Smooth muscle cell of the brain vasculature (primary cell): ENCODE data around the gene OLIG1.

Source experiments
- DNase-seq: peaks from one replicate; pipeline ENCODE4 v3.0.0-alpha.2; 2012; ENCODE audit warnings: low read depth, low spot score

Gene OLIG1

DNA sequence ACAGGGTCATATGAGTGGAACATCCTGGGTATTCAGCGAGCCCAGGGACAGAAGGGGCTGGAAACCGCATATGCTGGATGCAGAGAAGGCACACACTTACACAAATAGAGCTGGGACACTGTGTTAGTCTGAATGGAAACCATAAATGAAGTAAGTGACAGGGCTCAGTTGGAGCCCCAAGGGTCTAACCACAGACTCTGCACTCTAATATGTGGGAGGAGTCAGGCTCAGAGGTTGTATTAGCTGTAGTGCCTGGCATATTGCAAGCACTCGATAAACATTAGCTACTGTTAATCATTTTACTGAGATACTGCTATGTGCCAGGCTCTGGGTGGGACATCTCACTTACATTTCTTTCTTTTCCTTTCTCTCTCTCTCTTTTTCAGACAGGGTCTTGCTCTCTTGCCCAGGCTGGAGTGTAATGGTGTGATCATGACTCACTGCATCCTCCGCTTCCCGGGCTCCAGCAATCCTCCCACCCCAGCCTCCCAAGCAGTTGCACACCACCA lies 6.5 kb upstream of the OLIG1 start:
- DNase-seq: no peak

DNA sequence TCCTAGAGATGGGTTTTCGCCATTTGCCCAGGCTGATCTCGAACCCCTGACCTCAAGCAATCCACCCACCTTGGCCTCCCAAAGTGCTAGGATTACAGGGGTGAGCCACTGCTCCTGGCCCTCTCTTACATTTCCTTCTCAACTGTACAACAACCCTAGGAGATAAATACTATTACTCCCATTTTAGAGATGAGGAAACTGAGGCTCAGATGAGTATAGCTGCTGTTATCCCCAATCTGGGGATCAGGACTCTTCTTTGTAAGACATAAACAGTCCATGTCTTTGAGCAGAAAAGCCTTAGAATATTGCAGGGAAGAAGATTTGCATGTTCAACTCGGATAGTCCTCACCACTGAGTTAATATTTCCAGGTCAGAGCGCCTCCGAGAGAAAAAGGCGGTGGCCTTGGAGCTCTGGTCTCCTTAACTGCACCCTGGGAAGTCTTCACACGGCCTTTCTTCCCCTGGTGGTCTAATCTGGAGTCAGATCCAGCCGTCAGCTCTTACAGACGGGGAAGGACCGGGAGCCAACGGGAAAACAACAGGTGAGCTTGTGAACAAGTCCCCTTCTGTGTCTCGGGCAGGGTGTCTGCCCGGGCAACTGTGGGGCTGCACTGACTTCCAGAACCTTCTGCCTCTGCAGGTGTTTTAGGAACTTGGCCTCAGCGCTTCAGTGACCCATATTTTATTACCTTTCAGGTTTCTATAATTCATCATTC lies 5.9 kb upstream of the OLIG1 start:
- no peak for DNase-seq

DNA sequence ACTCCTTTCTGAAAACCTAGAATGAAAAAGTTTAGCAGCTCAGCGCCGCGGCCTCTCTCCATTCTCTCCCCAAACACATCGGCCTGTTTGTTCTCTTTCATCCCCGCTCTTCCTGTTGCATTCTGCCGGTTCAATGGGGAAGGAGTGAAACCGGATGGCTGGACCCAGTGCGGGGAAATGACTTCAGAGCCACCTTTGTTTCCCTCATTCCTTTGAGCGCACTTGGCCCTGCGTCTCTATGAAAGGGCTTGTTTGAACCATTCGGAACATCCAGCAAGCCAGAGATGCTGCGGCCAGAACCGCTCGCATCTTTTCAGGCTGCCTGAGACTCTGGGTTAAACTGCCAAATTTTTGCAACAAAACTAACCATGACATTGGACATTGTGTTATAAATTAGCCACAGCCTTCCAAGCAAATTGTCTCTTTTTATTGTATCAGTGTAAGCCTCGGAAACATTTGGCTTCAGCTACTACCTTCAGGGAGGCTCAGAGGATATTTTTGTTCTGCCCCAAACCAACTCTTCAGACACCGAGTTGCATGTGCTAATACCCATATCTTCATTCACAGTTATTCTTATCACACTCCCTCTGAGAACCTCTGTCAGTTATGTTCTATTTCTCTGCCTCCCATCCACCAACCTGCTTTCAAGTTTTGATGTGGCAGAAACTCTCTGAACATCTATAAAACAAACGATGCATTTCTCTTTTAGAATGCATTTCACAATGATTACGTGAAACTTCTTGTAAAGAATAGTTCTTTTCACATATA lies 5.1 kb upstream of the OLIG1 start:
- no peak for DNase-seq

DNA sequence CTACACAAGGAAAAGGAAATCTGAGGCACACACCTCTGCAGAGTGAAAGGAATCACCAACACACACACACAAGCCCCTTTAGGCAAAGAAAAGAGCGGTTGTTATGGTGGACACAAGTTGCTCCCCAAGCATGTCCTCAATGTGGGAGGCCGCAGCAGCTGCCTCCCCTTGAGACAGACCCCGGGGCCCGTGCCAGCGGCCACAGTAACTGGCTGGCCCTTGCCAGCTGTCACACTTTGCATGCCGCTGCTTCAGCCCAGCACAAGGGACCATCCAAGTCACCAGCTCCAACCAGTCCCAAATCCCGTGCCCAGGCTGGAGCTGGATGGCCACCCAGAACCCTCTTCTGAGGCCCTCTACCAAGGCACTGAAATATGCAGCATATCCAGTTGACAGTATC lies 2.9 kb upstream of the OLIG1 start:
- no peak for DNase-seq

DNA sequence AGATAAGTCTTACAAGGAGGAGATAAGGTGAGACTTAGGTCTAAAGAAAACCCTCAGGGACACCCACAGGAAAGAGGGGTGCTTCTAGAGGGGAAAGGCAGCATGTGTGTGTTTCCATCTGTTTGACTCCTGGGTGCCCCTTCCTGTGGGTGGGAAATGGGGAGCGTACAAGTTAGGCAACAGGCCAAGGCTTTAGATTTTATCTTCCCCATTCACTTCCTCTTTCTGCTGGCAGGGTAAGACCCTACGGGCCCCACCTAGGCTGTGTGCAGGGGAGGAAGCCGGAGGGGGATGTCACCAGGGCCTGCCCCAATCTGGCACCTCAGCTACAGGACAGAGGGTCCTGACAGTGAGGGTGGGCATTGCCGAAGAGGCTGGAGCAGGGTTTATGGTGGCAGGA lies 2.5 kb upstream of the OLIG1 start:
- DNase-seq: no peak

DNA sequence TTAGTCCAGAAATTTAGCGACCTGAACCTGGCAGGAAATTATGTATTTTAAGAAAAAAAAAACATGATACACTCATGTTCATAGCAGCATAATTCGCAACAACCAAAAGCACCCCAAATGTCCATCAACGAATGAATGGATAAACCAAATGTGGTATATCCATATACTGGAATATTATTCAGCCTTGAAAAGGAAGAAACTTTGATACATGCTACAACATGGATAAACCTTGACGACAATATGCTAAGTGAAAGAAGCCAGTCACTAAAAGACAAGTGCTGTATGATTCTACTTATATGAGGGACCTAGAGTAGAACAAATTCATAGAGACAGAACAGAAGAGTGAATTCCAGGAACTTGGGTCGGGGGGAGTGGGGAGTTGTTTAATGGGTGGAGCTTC lies 698 bp upstream of the OLIG1 start:
- no peak for DNase-seq

DNA sequence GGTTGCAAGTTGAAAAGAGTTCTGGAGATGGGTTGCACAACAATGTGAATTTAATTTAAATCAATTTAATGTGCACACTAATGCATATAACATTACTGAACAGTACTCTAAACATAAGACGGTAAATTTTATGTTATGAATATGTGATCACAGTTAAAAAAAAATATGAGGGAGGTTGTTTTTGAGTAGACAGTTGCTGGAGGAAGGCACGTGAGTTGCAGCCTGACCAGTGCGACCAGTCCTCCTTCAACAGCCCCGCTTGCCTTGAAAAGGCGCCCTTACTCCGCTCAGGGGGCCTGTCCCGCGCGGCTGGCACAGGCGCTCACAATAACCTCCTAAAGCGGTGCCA lies 322 bp upstream of the OLIG1 start:
- DNase-seq: no peak

DNA sequence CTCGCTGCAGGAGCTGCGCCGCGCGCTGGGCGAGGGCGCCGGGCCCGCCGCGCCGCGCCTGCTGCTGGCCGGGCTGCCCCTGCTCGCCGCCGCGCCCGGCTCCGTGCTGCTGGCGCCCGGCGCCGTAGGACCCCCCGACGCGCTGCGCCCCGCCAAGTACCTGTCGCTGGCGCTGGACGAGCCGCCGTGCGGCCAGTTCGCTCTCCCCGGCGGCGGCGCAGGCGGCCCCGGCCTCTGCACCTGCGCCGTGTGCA lies 730 bp downstream of the OLIG1 start:
- DNase-seq: no peak

DNA sequence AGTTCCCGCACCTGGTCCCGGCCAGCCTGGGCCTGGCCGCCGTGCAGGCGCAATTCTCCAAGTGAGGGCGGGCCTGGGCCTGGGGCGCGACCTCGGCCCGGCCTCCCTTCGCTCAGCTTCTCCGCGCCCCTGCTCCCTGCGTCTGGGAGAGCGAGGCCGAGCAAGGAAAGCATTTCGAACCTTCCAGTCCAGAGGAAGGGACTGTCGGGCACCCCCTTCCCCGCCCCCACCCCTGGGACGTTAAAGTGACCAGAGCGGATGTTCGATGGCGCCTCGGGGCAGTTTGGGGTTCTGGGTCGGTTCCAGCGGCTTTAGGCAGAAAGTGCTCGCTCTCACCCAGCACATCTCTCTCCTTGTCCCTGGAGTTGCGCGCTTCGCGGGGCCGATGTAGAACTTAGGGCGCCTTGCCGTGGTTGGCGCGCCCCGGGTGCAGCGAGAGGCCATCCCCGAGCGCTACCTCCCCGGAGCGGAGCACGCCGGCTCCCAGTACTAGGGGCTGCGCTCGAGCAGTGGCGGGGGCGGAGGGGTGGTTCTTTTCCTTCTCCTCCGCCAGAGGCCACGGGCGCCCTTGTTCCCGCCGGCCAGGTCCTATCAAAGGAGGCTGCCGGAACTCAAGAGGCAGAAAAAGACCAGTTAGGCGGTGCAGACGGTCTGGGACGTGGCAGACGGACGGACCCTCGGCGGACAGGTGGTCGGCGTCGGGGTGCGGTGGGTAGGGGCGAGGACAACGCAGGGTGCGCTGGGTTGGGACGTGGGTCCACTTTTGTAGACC lies 1.2 kb downstream of the OLIG1 start:
- DNase-seq: no peak

DNA sequence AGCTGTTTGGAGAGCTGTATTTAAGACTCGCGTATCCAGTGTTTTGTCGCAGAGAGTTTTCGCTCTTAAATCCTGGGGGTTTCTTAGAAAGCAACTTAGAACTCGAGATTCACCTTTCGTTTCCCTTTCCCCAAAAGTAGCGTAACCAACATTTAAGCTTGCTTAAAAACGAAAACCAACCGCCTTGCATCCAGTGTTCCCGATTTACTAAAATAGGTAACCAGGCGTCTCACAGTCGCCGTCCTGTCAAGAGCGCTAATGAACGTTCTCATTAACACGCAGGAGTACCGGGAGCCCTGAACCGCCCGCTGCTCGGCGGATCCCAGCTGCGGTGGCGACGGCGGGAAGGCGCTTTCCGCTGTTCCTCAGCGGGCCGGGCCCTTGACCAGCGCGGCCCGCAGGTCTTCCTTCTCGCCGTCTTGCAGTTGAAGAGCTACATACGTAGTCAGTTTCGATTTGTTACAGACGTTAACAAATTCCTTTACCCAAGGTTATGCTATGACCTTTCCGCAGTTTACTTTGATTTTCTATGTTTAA lies 1.9 kb downstream of the OLIG1 start:
- DNase-seq: no peak

DNA sequence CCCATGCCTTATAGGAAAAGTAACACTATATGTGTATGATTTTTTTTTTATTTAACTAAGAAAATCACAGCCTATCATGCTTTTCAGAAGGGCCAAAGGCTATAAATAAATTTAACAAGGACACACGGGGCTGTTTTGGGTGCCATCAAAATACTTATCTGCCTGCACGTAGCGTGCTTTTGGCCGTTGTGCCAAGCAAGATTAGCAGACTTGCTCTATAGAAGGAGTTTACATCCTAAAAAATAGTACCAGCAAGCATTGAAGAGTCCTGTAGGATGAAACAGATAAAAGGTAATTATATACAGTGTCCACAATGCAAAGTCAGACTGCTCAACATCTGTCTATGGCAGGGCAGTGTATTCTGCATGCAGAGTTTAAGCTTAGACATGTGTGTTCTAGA lies 3.7 kb downstream of the OLIG1 start:
- no peak for DNase-seq

DNA sequence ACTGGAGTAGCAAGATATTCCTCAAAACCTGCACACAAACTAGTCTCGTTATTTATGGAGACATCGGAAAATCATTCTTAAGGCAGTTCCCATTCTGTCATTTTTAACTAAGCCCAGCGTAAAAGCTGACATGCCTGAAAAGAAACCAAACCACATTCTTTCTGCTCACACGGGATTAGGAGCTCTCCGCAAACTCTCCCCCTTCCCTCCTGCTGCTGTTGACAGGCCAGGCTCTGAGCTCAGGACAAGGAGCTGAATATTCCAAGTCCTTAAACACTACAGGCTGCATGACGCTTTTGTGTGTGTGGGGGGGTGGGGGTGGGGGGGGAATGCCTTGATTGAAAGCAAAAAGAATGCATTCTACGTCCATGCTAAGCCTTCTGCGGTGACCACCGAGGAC lies 5.2 kb downstream of the OLIG1 start:
- no peak for DNase-seq

DNA sequence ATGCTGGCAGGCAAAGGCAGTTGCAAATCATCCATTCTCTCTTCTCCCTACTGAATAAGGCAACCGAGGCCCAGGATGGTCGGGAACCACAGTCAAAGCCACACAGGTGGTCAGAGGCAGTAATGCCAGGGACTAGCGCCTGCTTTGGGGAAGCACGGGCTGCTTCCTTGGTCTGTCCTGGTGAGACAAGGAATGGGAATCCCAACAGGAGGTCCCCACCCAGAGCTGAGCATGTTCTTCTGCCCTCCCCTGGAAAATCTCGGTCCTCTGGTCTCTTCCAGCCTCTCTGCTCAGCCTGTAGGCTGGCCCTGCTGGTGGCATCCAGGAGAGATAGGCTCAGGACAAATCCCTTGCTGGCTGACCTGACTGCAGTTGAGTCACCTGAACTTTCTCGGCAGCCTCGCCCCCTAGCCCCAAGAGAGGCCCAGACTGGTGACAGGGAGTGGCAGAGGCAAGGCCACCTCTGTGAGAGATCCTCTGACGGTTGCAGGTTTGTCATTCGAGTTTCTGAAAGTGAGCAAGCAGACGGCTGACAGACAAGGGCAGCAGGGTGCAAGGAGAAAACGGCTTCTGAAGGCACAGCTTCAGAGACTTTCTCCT lies 5.8 kb downstream of the OLIG1 start:
- DNase-seq: no peak

DNA sequence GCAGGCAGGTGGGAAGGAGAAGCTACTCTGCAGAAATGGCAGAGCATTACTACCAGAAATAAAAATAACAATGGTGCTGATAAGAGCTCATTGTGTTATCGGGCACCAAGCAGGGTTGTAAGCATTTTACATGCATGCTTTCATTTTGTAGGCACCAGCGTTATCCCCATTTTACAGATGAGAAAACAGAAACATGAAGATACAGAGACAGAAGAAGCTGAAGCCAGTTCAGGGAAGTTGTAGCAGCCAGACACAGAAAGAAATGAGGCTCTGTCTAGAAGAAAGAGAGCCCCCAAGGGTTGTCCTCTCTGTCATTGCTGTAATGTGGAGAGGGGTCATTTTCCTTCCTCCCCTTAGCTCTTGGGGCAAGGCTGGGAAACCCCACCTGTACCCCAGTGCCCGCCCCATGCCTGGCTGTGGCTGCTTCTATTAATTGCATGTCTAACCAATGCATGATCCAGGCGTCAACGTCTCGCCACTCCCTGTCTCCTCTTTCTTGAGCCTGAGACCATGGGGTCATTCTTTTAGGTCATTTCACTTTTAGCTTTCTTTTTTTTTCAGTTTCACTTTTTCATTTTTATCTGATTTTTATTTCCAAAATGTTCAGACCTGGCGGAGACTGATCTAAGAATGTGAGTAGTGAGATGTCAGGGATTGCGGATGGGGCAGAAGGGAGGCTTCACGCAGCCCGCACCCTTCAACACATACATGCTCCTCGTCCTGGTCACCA lies 6.8 kb downstream of the OLIG1 start:
- DNase-seq: no peak

DNA sequence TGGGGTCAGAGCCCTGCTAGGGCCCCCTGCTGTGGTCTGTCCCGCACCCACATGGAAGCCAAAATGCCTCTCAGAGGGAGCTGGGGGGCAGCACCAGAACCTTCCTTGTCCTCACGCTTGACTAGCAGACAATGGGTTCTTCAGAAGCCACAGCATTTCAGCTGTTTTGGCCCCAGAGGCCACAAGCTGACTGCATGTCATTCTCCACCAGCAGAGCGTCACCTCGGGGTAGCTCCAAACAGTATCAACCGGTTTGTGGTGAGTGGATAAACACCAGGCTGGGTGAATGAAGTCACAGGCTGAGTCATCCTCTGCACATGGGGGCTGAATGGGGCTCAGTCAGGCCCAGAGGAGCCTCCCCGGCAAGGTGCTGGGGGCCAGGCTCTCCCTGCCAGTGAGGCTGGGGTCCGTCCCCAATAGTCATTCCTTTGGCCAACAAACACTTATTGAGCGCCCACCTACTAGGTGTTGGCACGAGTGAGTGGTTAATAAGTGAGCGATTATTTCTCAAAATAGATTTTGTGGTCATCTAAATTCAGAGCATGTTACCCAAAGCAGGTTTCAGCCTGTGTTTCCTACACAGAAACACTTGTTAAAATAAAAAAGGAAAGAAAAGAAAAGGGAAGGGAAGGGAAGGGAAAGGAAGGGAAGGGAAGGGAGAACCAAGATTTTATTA lies 9.1 kb downstream of the OLIG1 start:
- no peak for DNase-seq

DNA sequence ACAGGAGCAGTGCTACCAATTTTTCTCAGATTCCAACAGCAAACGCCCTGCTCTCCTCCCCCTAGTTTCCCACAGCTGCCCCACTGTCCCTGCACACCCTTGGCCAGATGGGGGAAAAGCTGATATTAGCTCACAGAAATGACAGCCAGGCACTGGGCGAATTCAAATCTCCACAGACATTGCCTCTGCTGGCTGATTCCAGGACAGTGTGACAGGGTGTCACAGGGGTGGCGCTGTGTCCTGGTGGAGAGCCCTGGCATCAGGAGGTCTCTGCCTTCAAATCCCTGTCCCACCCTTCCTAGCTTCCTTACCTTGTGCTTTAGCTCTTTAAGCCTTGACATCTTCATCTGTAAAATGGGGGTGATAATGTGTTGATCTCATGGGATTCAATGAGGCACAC lies 10.4 kb downstream of the OLIG1 start:
- no peak for DNase-seq

DNA sequence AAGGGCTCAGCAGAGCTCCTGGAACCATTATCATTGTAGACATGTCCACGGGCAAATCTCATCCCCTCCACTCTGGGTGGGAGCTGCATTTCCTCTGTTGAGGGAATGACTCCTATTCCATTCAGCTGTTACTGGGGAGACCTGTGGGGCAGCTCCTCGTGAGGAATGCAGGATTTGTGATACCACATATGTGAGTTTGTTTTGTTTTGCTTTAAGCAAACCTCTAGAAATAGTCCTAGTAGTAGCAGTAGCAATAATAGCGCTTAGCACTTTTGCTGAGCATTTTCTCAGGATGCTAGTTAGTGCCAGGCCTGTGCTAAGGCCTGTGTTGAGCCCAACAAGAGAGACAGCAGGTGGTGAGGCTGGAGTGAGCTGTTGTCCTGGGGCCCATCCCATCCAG lies 10.8 kb downstream of the OLIG1 start:
- DNase-seq: no peak

DNA sequence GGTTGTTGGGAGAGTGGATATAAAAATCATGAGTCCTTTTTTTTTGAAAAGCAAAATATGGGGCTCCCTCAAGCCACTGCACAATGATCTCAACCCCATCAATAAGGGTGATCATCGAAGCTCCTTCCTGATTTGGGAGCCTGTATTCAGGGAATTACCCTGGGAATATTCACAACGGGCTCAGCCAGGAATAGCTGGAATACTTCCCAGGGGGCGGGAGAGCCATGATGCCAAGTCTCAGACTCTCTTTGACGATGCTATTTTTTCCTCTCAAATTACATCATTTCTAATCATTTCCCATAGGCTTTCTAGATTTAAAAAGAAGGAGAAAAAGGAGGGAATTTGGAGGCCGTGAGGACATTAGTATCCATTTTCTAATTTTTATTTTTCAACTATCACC lies 18.4 kb downstream of the OLIG1 start:
- no peak for DNase-seq

DNA sequence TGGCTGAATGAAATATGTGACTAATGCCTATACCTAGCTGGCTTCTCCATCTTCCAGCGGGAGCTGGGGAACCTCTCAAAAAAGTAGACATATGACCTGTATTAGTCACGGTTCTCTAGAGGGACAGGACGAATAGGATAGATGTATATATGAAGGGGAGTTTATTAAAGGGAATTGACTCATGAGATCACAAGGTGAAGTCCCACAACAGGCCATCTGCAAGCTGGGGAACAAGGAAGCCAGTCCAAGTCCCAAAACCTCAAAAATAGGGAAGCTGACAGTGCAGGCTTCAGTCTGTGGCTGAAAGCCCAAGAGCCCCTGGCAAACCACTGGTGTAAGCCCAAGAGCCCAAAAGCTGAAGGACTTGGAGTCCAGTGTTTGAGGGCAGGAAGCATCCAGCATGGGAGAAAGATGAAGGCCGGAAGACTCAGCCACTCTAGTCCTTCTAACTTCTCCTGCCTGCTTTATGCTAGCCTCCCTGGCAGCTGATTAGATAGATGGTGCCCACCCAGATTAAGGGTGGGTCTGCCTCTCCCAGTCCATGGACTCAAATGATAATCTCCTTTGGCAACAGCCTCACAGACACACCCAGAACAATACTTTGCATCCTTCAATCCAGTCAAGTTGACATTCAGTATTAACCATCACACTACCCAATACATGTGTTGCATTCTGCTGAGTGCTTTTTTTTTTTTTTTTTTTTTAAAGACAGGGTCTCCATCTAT lies 19.6 kb downstream of the OLIG1 start:
- no peak for DNase-seq

DNA sequence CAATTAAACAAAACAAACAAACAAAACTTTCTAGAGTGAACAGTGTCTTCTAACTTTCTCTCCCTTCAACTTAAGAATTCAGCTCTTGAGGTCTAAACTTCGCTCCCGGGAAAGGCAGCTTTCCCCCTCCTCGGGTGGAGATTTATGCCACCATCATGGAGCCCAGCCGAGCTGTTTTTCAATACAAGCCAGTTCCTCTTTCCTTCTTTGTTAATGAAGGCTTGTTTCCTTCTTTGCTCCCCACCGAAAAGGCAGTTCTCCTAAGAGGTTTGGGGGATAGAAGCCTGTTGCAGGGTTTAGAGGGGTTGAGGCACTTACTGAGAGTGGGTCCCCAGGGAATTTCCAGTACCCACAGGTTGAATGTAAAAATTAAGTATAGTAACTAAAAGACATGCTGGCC lies 26.5 kb downstream of the OLIG1 start:
- no peak for DNase-seq
